Endothelial cell of umbilical vein (primary cell): ENCODE data around the gene CPTP. TPM values are rescaled to one million over a fixed set of nuclear protein-coding genes. Genes with fewer than 3 reads are reported as not detected.

Experiments
- BruUV-seq: library from RNA; stranded (reverse); fragments of 400-500 nt; replicated peaks from 2 replicates; lab custom pipeline; 2021; lab: Mats Ljungman, UMichigan
- CTCF ChIA-PET: fragments of 300-600, 350-600 bp; sonication (Branson Sonifier 250); formaldehyde crosslinking; loops from one replicate; lab custom pipeline; 2021; ENCODE audit warnings: antibody characterized with exemption, inconsistent platforms; lab: Charles Lee
- POLR2A ChIA-PET: fragments of 300-600, 350-600 bp; sonication (Branson Sonifier 250); formaldehyde crosslinking; loops from one replicate; lab custom pipeline; 2021; ENCODE audit warnings: antibody characterized with exemption, inconsistent platforms; lab: Charles Lee
- DNase-seq: peaks from one replicate; pipeline ENCODE4 v3.0.0-alpha.2; 2011; ENCODE audit warnings: low read depth, low spot score
- FAIRE-seq: peaks from 2 replicates; lab custom pipeline; 2011; peaks lifted over from hg19 to GRCh38; lab: Jason Lieb, UNC
- H2AFZ ChIP-seq: 2 replicates; pipeline ENCODE4 v1.6.0; 2012; ENCODE audit warnings: low read depth, low read length, control low read depth, inconsistent platforms
- H3K27ac ChIP-seq: 2 replicates; pipeline ENCODE4 v1.5.1; 2011; ENCODE audit warnings: low read depth, mild to moderate bottlenecking, control low read depth, low read length, moderate library complexity; ENCODE audit not compliant: insufficient read depth
- H3K27me3 ChIP-seq, 2 experiments: 2 replicates each; pipeline versions ENCODE4 v1.6.0 to v1.6.1; 2011; ENCODE audit warnings: low read length in 2 of 2, mixed read lengths in 1 of 2; ENCODE audit not compliant: control insufficient read depth in 2 of 2, insufficient read depth in 2 of 2
- H3K36me3 ChIP-seq, 2 experiments: 2 replicates in 1 of 2; 3 replicates in 1 of 2; pipeline ENCODE4 v1.5.1; 2011; ENCODE audit warnings: low read length in 2 of 2, mild to moderate bottlenecking in 1 of 2, moderate library complexity in 1 of 2; ENCODE audit not compliant: control insufficient read depth in 2 of 2, insufficient read depth in 2 of 2; ENCODE audit errors: extremely low read depth in 1 of 2
- H3K4me1 ChIP-seq: 3 replicates; pipeline ENCODE4 v1.5.1; 2011; ENCODE audit warnings: mild to moderate bottlenecking, low read length; ENCODE audit not compliant: control insufficient read depth, insufficient read depth; ENCODE audit errors: extremely low read depth
- H3K4me2 ChIP-seq: 2 replicates; pipeline ENCODE4 v1.6.1; 2011; ENCODE audit warnings: low read length, control low read depth, mixed read lengths; ENCODE audit not compliant: insufficient read depth
- H3K4me3 ChIP-seq, 3 experiments: fragments of 200-600 bp in 1 of 3; sonication (generic), shearing (Covaris generic) in 1 of 3; replicated peaks in 1 of 3; 2 replicates each; pipeline ENCODE4 v1.5.1; 2011 to 2016; ENCODE audit warnings: control low read depth in 3 of 3, low read length in 3 of 3, mild to moderate bottlenecking in 2 of 3, inconsistent platforms in 1 of 3, low read depth in 1 of 3, moderate library complexity in 1 of 3; ENCODE audit not compliant: insufficient read depth in 1 of 3
- H3K79me2 ChIP-seq: 2 replicates; pipeline ENCODE4 v1.6.0; 2012; ENCODE audit warnings: low read length, inconsistent platforms; ENCODE audit not compliant: control insufficient read depth, insufficient read depth
- H3K9ac ChIP-seq: replicated peaks from 2 replicates; pipeline ENCODE3; 2011; ENCODE audit warnings: low read length, control low read depth; ENCODE audit not compliant: insufficient read depth; ENCODE audit errors: extremely low read depth
- H3K9me1 ChIP-seq: replicated peaks from 3 replicates; pipeline ENCODE4 v1.6.0; 2011; ENCODE audit warnings: mild to moderate bottlenecking, low read length; ENCODE audit not compliant: control insufficient read depth, insufficient read depth; ENCODE audit errors: extremely low read depth
- H3K9me3 ChIP-seq: replicated peaks from 2 replicates; pipeline ENCODE4 v1.5.1; 2012; ENCODE audit warnings: low read length, inconsistent platforms; ENCODE audit not compliant: control insufficient read depth, insufficient read depth
- H4K20me1 ChIP-seq: replicated peaks from 2 replicates; pipeline ENCODE3; 2011; ENCODE audit warnings: mild to moderate bottlenecking, low read length; ENCODE audit not compliant: control insufficient read depth, insufficient read depth; ENCODE audit errors: extremely low read depth
- EZH2 ChIP-seq: IDR thresholded peaks from 2 replicates; pipeline ENCODE4 v1.6.1; 2012; ENCODE audit warnings: borderline replicate concordance, low read depth, mild to moderate bottlenecking, moderate library complexity, low read length, inconsistent platforms; ENCODE audit not compliant: severe bottlenecking
- FOS ChIP-seq: IDR thresholded peaks from 2 replicates; pipeline ENCODE4 v1.6.1; 2011; ENCODE audit warnings: mild to moderate bottlenecking, low read length, moderate library complexity, borderline replicate concordance; ENCODE audit not compliant: insufficient read depth
- GATA2 ChIP-seq: IDR thresholded peaks from 2 replicates; pipeline ENCODE4 v1.7.0; 2011; ENCODE audit warnings: low read depth, mild to moderate bottlenecking, moderate library complexity, mixed read lengths, low read length; ENCODE audit not compliant: insufficient read length, insufficient read depth
- JUN ChIP-seq: IDR thresholded peaks from 2 replicates; pipeline ENCODE4 v1.6.1; 2011; ENCODE audit warnings: borderline replicate concordance, low read depth; ENCODE audit not compliant: insufficient read length, insufficient read depth
- MYC ChIP-seq: IDR thresholded peaks from one replicate; pipeline ENCODE4 v1.6.1; 2011; ENCODE audit warnings: mild to moderate bottlenecking, low read depth, low read length
- POLR2A ChIP-seq: IDR thresholded peaks from 2 replicates; pipeline ENCODE4 v1.6.1; 2012; ENCODE audit warnings: low read depth, mild to moderate bottlenecking, control low read depth, low read length
- POLR2AphosphoS5 ChIP-seq: IDR thresholded peaks from 2 replicates; pipeline ENCODE4 v1.6.1; 2012; ENCODE audit warnings: low read depth, mild to moderate bottlenecking, control low read depth, low read length, moderate library complexity; ENCODE audit not compliant: insufficient read depth
- dilution Hi-C: fragments of 300-500 bp; cut with MboI; formaldehyde crosslinking; loops from one replicate; pipeline ENCODE4 v1.15.0; 2019; ENCODE audit warnings: low sequenced_read_pairs; ENCODE audit not compliant: extremely low pct_ligation_motif_present
- intact Hi-C: fragments of 100-400 bp; cut with micrococcal nuclease; formaldehyde crosslinking; loops from one replicate; pipeline ENCODE4 v1.10.0; 2022
- polyA plus RNA-seq, 4 experiments: library from polyadenylated mRNA; depleted of rRNA in 3 of 4; stranded (reverse) in 3 of 4; unstranded in 1 of 4; fragments of >200 nt; gene quantifications; 2 replicates each; pipeline versions ENCODE4 v1.2.1 to v1.2.3, GENCODE V29; 2011 to 2012; ENCODE audit warnings: missing spikeins in 1 of 4
- total RNA-seq: library from RNA; stranded (reverse); gene quantifications from 2 replicates; pipeline ENCODE4 v1.2.3, GENCODE V29; 2021
- TF ChIP-seq, protein P1 (sequence below): IDR thresholded peaks from 2 replicates; pipeline ENCODE4 v1.6.1; 2011; ENCODE audit not compliant: insufficient read depth, insufficient read length
- TF ChIP-seq, protein P2 (sequence below), 2 donors: IDR thresholded peaks; 1 replicate in 1 of 2; 2 replicates in 1 of 2; pipeline ENCODE4 v1.5.1; 2011; ENCODE audit warnings: low read length in 2 of 2, mild to moderate bottlenecking in 2 of 2, moderate library complexity in 2 of 2, control low read depth in 1 of 2, inconsistent platforms in 1 of 2, low read depth in 1 of 2; ENCODE audit not compliant: insufficient read depth in 1 of 2; ENCODE audit errors: extremely low read depth in 1 of 2

Gene CPTP
- total and polyA plus RNA-seq, 2 donors (not counting 3 experiments of a cell fraction or from before 2014, with no cell fraction given), result 20.9 to 29.5 TPM

GRCh38 chr1:1342061-1342562, 17.5 kb downstream of the CPTP start:
- no peak overlapping the region for H2AFZ ChIP-seq
- BruUV-seq, result no TSS peak
- TF ChIP-seq MYC (no peak), POLR2A (no peak)
- H3K27ac ChIP-seq, result no peak overlapping the region
- H3K36me3 ChIP-seq, result peaks cover 0 to 17% of the 10 kb centered on the region in 2 experiments
- H3K27me3 ChIP-seq, result no peaks in the 10 kb centered on the region
- no peak overlapping the region for H3K4me2 ChIP-seq
- ChIA-PET CTCF (no interaction called here), POLR2A (no interaction called here)
- DNase-seq (no peak), FAIRE-seq (no peak)
- dilution Hi-C loops, result no loop called here
- no peaks in the 10 kb centered on the region for H4K20me1 ChIP-seq
- no peaks in the 10 kb centered on the region for H3K9me1 ChIP-seq
- H3K79me2 ChIP-seq, result peaks cover 17% of the 10 kb centered on the region
- H3K9ac ChIP-seq, result no peak overlapping the region
- H3K9me3 ChIP-seq, result no peaks in the 10 kb centered on the region
- no peak overlapping the region for H3K4me3 ChIP-seq
- intact Hi-C loops, result no loop called here
- H3K4me1 ChIP-seq, result no peaks in the 10 kb centered on the region

DNA sequence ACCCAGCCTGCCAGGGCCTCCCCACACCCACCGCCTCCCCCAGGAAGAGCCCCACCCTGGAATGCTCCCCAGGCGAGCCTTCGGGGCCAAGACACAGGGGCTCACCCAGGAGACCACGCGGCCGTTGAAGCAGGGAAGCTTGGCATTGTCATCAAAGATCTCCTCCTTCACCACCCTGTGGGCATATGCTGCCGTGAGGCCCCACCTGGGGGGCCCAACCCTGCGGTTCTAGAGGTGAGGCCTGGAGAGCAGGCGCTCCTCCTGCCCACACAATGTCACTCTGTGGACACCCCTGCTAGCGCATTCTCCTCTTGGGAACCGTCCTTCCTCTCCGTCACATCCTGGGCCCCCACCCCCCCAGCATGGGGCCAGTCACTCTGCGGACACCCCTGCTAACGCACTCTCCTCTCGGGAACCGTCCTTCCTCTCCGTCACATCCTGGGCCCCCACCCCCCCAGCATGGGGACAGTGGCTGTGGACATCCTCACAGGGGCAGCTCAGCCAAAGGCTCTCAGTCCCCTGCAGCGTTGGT, 18.0 kb downstream of the CPTP start:
- H3K27me3 ChIP-seq, result no peaks in the 10 kb centered on the region
- ChIA-PET CTCF (no interaction called here), POLR2A (no interaction called here)
- no TSS peak for BruUV-seq
- H3K9me3 ChIP-seq, result no peaks in the 10 kb centered on the region
- peaks cover 2% of the 10 kb centered on the region for H3K4me1 ChIP-seq
- no peaks in the 10 kb centered on the region for H4K20me1 ChIP-seq
- no peak overlapping the region for H3K9ac ChIP-seq
- no peak for TF ChIP-seq JUN
- no peak for TF ChIP-seq EZH2
- no peak for TF ChIP-seq POLR2A
- TF ChIP-seq, protein P1, sequence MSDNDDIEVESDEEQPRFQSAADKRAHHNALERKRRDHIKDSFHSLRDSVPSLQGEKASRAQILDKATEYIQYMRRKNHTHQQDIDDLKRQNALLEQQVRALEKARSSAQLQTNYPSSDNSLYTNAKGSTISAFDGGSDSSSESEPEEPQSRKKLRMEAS, result no peak
- TF ChIP-seq POLR2AphosphoS5, result no peak
- TF ChIP-seq FOS, result no peak
- TF ChIP-seq, protein P2, sequence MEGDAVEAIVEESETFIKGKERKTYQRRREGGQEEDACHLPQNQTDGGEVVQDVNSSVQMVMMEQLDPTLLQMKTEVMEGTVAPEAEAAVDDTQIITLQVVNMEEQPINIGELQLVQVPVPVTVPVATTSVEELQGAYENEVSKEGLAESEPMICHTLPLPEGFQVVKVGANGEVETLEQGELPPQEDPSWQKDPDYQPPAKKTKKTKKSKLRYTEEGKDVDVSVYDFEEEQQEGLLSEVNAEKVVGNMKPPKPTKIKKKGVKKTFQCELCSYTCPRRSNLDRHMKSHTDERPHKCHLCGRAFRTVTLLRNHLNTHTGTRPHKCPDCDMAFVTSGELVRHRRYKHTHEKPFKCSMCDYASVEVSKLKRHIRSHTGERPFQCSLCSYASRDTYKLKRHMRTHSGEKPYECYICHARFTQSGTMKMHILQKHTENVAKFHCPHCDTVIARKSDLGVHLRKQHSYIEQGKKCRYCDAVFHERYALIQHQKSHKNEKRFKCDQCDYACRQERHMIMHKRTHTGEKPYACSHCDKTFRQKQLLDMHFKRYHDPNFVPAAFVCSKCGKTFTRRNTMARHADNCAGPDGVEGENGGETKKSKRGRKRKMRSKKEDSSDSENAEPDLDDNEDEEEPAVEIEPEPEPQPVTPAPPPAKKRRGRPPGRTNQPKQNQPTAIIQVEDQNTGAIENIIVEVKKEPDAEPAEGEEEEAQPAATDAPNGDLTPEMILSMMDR (IDR thresholded peaks at IDR 0.05; ENCODE audit: extremely low read depth in 1 of 2, insufficient read depth in 1 of 2, low read depth in 1 of 2, low read length in 2 of 2), result no peak
- no peak for TF ChIP-seq GATA2
- no peak for TF ChIP-seq MYC
- H3K79me2 ChIP-seq, result peaks cover 21% of the 10 kb centered on the region
- no peak for FAIRE-seq
- intact Hi-C loops (no loop called here), dilution Hi-C loops (no loop called here)
- H3K9me1 ChIP-seq, result no peaks in the 10 kb centered on the region
- no peak for DNase-seq
- no peak overlapping the region for H3K4me2 ChIP-seq
- no peak overlapping the region for H2AFZ ChIP-seq
- H3K27ac ChIP-seq, result no peak overlapping the region
- H3K36me3 ChIP-seq, result peaks cover 0 to 17% of the 10 kb centered on the region in 2 experiments
- no peak overlapping the region for H3K4me3 ChIP-seq
